PC-9 (cell line): ENCODE measurements around the gene NDUFB4. TPM values are rescaled to one million over a fixed set of nuclear protein-coding genes. Genes with fewer than 3 reads are reported as not detected.

ENCODE experiments used
- BruUV-seq: library from RNA; stranded (reverse); fragments of 400-500 nt; replicated peaks from 2 replicates; lab custom pipeline; 2021; lab: Mats Ljungman, UMichigan
- CTCF ChIA-PET: fragments of 300-600 bp; sonication (Branson Sonifier 250); formaldehyde crosslinking; loops from one replicate; lab custom pipeline; 2022; ENCODE audit warnings: antibody characterized with exemption; lab: Charles Lee
- POLR2A ChIA-PET: fragments of 300-600 bp; sonication (Branson Sonifier 250); formaldehyde crosslinking; loops from one replicate; lab custom pipeline; 2022; ENCODE audit warnings: antibody characterized with exemption; ENCODE audit not compliant: unreplicated experiment; lab: Charles Lee
- DNase-seq, 2 experiments: peaks; one replicate each; pipeline versions ENCODE4 v3.0.0 to v3.0.0-alpha.2; 2015 to 2022; ENCODE audit warnings: mixed read lengths in 1 of 2
- H2AFZ ChIP-seq: fragments of 200-600 bp; sonication (generic); 2 replicates; pipeline ENCODE4 v1.8.1; 2017; ENCODE audit warnings: antibody characterized with exemption
- H3F3A ChIP-seq: fragments of 200-600 bp; sonication (generic); 2 replicates; pipeline ENCODE4 v1.8.1; 2017; ENCODE audit warnings: antibody characterized with exemption, mild to moderate bottlenecking, low read depth; ENCODE audit not compliant: insufficient read depth
- H3K27ac ChIP-seq: fragments of 200-600 bp; sonication (generic); 2 replicates; pipeline ENCODE4 v1.6.1; 2016; ENCODE audit warnings: mixed run types
- H3K27me3 ChIP-seq: fragments of 200-600 bp; sonication (generic); 2 replicates; pipeline ENCODE4 v1.6.1; 2016; ENCODE audit warnings: low read depth, mixed run types; ENCODE audit not compliant: insufficient read depth
- H3K36me3 ChIP-seq: fragments of 200-600 bp; sonication (generic); 2 replicates; pipeline ENCODE4 v1.6.1; 2016; ENCODE audit warnings: low read depth, mixed run types
- H3K4me1 ChIP-seq: fragments of 200-600 bp; sonication (generic); replicated peaks from 2 replicates; pipeline ENCODE4 v1.6.1; 2016; ENCODE audit warnings: mixed run types; ENCODE audit not compliant: insufficient read depth
- H3K4me2 ChIP-seq: fragments of 200-600 bp; sonication (generic); 2 replicates; pipeline ENCODE4 v1.6.1; 2017; ENCODE audit warnings: mixed run types
- H3K4me3 ChIP-seq: fragments of 200-600 bp; sonication (generic); 2 replicates; pipeline ENCODE4 v1.6.1; 2016; ENCODE audit warnings: mixed run types
- H3K79me2 ChIP-seq: fragments of 200-600 bp; sonication (generic); 2 replicates; pipeline ENCODE4 v1.6.1; 2017; ENCODE audit warnings: low read depth, mixed run types
- H3K9me2 ChIP-seq: fragments of 200-600 bp; sonication (generic); 2 replicates; pipeline ENCODE4 v1.8.1; 2017; ENCODE audit warnings: mild to moderate bottlenecking; ENCODE audit not compliant: insufficient read depth
- H3K9me3 ChIP-seq: fragments of 200-600 bp; sonication (generic); 2 replicates; pipeline ENCODE4 v1.8.1; 2016; ENCODE audit warnings: low read depth; ENCODE audit not compliant: insufficient read depth
- H4K20me1 ChIP-seq: fragments of 200-600 bp; sonication (generic); 2 replicates; pipeline ENCODE4 v1.8.1; 2017; ENCODE audit not compliant: insufficient read depth
- EZH2 ChIP-seq: fragments of 200-600 bp; sonication (generic); IDR thresholded peaks from 2 replicates; pipeline ENCODE4 v1.8.0; 2017; ENCODE audit warnings: antibody characterized with exemption, low read depth
- intact Hi-C: fragments of 100-400 bp; cut with micrococcal nuclease; formaldehyde crosslinking; loops from one replicate; pipeline ENCODE4 v1.10.0; 2022; ENCODE audit not compliant: unreplicated experiment
- total RNA-seq: library from RNA; stranded (reverse); gene quantifications from 2 replicates; pipeline ENCODE4 v1.2.3, GENCODE V29; 2021
- TF ChIP-seq, protein P1 (sequence below): fragments of 200-600 bp; sonication (generic); conservative IDR thresholded peaks from 2 replicates; pipeline ENCODE4 v1.6.1; 2017; ENCODE audit warnings: mixed run types, antibody characterized with exemption, mild to moderate bottlenecking, moderate library complexity

The NDUFB4 gene
- total RNA-seq, 1 experiment from 2014 or later: 217 TPM

DNA sequence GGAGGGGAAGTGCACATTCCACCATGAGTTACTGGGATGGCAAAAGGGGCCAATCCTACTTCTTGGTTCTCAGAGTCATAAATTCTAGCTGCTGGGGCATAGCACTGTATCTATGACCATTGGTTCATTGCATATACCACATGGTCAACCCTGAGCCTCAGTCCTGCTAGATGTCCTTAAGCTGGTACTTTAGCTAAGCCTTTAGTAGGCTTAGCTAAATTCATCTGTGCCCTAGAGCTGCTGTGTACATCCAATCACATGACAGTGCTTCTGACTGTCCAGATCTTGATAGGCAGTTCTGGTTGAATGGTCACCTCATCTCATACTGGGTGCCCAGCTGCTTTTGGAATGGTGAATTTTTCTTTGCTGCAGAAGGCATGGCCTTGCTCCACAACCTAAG is 8.2 kb downstream of the NDUFB4 start:
- peaks cover 11% of the 10 kb centered on the region; the same call in 1 of the 2 replicates for H3K36me3 ChIP-seq
- intact Hi-C loops: no loop called here
- H3F3A ChIP-seq: peaks cover 4% of the 10 kb centered on the region
- no TSS peak for BruUV-seq
- no peaks in the 10 kb centered on the region for H3K4me1 ChIP-seq
- no peak for DNase-seq
- no peak overlapping the region for H3K4me3 ChIP-seq
- TF ChIP-seq, protein P1, sequence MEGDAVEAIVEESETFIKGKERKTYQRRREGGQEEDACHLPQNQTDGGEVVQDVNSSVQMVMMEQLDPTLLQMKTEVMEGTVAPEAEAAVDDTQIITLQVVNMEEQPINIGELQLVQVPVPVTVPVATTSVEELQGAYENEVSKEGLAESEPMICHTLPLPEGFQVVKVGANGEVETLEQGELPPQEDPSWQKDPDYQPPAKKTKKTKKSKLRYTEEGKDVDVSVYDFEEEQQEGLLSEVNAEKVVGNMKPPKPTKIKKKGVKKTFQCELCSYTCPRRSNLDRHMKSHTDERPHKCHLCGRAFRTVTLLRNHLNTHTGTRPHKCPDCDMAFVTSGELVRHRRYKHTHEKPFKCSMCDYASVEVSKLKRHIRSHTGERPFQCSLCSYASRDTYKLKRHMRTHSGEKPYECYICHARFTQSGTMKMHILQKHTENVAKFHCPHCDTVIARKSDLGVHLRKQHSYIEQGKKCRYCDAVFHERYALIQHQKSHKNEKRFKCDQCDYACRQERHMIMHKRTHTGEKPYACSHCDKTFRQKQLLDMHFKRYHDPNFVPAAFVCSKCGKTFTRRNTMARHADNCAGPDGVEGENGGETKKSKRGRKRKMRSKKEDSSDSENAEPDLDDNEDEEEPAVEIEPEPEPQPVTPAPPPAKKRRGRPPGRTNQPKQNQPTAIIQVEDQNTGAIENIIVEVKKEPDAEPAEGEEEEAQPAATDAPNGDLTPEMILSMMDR: no peak
- TF ChIP-seq EZH2: no peak
- peaks cover 6% of the 10 kb centered on the region; the same call in 1 of the 2 replicates for H4K20me1 ChIP-seq
- no peaks in the 10 kb centered on the region for H3K9me2 ChIP-seq
- H3K27ac ChIP-seq: no peak overlapping the region
- CTCF ChIA-PET: no interaction called here
- no peaks in the 10 kb centered on the region for H3K9me3 ChIP-seq
- no peaks in the 10 kb centered on the region for H3K79me2 ChIP-seq
- POLR2A ChIA-PET: no interaction called here
- H3K4me2 ChIP-seq: no peak overlapping the region
- no peaks in the 10 kb centered on the region for H3K27me3 ChIP-seq
- H2AFZ ChIP-seq: no peak overlapping the region

DNA sequence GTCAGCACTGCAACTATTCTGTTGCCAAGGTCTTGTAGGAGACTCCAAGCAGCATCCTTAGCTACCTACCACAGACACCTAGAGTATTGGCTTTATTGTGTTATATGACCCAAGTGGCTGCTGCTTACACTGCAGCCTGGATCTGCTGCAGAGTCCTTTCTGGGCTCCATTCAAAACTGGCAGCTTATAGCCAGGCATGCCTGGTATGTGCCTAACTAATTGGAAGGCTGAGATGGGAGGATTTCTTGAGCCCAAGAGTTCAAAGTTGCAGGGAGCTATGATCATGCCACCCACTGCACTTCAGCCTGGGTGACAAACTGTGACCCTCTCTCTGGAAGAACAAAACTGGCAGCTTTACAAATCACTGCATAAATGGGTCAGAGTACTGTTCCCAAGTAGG is 8.6 kb downstream of the NDUFB4 start:
- ChIA-PET POLR2A (no interaction called here), CTCF (no interaction called here)
- BruUV-seq: no TSS peak
- peaks cover 4% of the 10 kb centered on the region; the same call in 1 of the 2 replicates for H3F3A ChIP-seq
- H3K9me3 ChIP-seq: no peaks in the 10 kb centered on the region
- no peak overlapping the region for H3K27ac ChIP-seq
- DNase-seq: no peak
- peaks cover 6% of the 10 kb centered on the region; the same call in 1 of the 2 replicates for H4K20me1 ChIP-seq
- H3K4me1 ChIP-seq: no peaks in the 10 kb centered on the region
- TF ChIP-seq, protein P1: no peak
- no peak for TF ChIP-seq EZH2
- H3K4me3 ChIP-seq: no peak overlapping the region
- H3K4me2 ChIP-seq: no peak overlapping the region
- H3K36me3 ChIP-seq: peaks cover 11% of the 10 kb centered on the region; the same call in 1 of the 2 replicates
- no peaks in the 10 kb centered on the region for H3K9me2 ChIP-seq
- no peaks in the 10 kb centered on the region for H3K79me2 ChIP-seq
- no peak overlapping the region for H2AFZ ChIP-seq
- H3K27me3 ChIP-seq: no peaks in the 10 kb centered on the region
- intact Hi-C loops: no loop called here

DNA sequence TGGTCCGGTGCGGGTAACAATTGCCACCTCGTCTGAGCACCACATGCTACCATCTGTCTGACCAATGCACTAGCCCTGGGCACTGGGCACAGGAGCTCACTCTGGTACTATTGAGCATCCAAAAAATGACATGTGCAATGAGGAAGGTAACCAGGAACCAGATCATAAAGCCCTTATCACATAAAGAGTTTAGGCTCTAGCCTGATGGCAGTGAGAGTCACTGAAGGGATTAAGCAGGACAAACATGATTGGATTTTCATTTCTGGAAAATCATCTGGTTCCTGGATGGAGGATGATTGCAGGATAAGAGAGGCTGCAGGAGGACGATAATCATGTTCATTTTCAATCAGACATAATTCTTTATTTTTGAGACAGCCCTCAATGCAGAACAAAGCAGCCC is 12.4 kb downstream of the NDUFB4 start:
- TF ChIP-seq, protein P1: no peak
- TF ChIP-seq EZH2: no peak
- CTCF ChIA-PET: no interaction called here
- Histone ChIP-seq H3K4me2 (no peak overlapping the region), H3K36me3 (no peaks in the 10 kb centered on the region), H3K27me3 (no peaks in the 10 kb centered on the region), H2AFZ (no peak overlapping the region), H3F3A (no peaks in the 10 kb centered on the region), H3K4me1 (no peaks in the 10 kb centered on the region), H3K27ac (no peak overlapping the region), H3K9me2 (no peaks in the 10 kb centered on the region), H3K4me3 (no peak overlapping the region), H4K20me1 (no peaks in the 10 kb centered on the region), H3K79me2 (no peaks in the 10 kb centered on the region), H3K9me3 (no peaks in the 10 kb centered on the region)
- BruUV-seq: no TSS peak
- DNase-seq: no peak
- intact Hi-C loops: no loop called here
- POLR2A ChIA-PET: interaction anchor here (0.7 kb wide), 1 partner anchor 11 kb away, joined by 5 read pairs; no protein-coding TSS in a partner anchor
